ENCODE results near the gene MRPL55. TPM values are rescaled to one million over a fixed set of nuclear protein-coding genes. Genes with fewer than 3 reads are reported as not detected.

The MRPL55 gene
- total and polyA plus RNA-seq, 2 of the 4 experiments (the other 2 are of a cell fraction), result 48.9 to 95.4 TPM

GRCh38 chr1:228147768-228148167 is 38.7 kb upstream of the MRPL55 start:
- Histone ChIP-seq H3K9me1 (ENCODE audit: insufficient read depth, low read length) (peaks cover 17% of the 10 kb centered on the region), H3K56ac (ENCODE audit: extremely low read depth, insufficient read depth, low read length) (no peak overlapping the region), H2AK9ac (replicated peaks; ENCODE audit: low read depth, low read length, poor library complexity) (no peak overlapping the region), H3K4me2 (ENCODE audit: low read depth, low read length) (no peak overlapping the region), H4K5ac (ENCODE audit: low read depth, low read length) (no peak overlapping the region), H4K20me1 (ENCODE audit: insufficient read depth, low read length) (peaks cover 51% of the 10 kb centered on the region), H2AK5ac (ENCODE audit: low read depth, low read length) (no peak overlapping the region), H4K8ac (ENCODE audit: low read depth in 2 of 2, low read length in 2 of 2) (no peak overlapping the region), H3K27ac (ENCODE audit: insufficient read depth, low read length) (no peak overlapping the region), H4K91ac (ENCODE audit: insufficient read depth, low read depth, low read length) (no peak overlapping the region), H3K9ac (ENCODE audit: low read depth, low read length) (no peak overlapping the region), H3K4me3 (ENCODE audit: insufficient read depth, low read depth, low read length) (no peak overlapping the region), H3K27me3 (ENCODE audit: control insufficient read depth, insufficient read depth, low read length) (no peaks in the 10 kb centered on the region), H2AFZ (replicated peaks; ENCODE audit: low read length, poor library complexity) (no peak overlapping the region), H3K36me3 (ENCODE audit: control insufficient read depth, insufficient read depth, low read length) (peaks cover 10% of the 10 kb centered on the region), H3K4ac (ENCODE audit: low read depth, low read length) (no peak overlapping the region), H3K79me1 (ENCODE audit: low read depth in 1 of 2, low read length in 2 of 2) (peaks cover 9 to 71% of the 10 kb centered on the region in 2 experiments), H3K9me3 (ENCODE audit: control insufficient read depth, insufficient read depth, low read length) (no peaks in the 10 kb centered on the region), H2BK20ac (ENCODE audit: low read depth, low read length) (no peak overlapping the region), H2BK120ac (ENCODE audit: low read depth, low read length) (no peak overlapping the region), H3K18ac (ENCODE audit: low read depth, low read length) (no peak overlapping the region), H3K23ac (ENCODE audit: low read depth, low read length) (no peak overlapping the region), H3K4me1 (ENCODE audit: control insufficient read depth, insufficient read depth, low read length) (peaks cover 27% of the 10 kb centered on the region), H2BK15ac (ENCODE audit: low read depth, low read length) (no peak overlapping the region), H2BK5ac (ENCODE audit: low read depth, low read length, poor library complexity, severe bottlenecking) (no peak overlapping the region), H3K14ac (replicated peaks; ENCODE audit: low read depth, low read length) (no peak overlapping the region)
- dilution Hi-C loops (cut with HindIII; ENCODE audit: low sequenced_read_pairs, unreplicated experiment), result no loop called here
- TF ChIP-seq RFX5 (IDR thresholded peaks at IDR 0.05; ENCODE audit: low read depth, low read length), result no peak
- intact Hi-C loops (cut with micrococcal nuclease), result no loop called here
- in situ Hi-C loops (cut with MboI; ENCODE audit: low sequenced_read_pairs), result no loop called here
- BruUV-seq (replicated peaks), result no TSS peak
- ChIA-PET POLR2A (ENCODE audit: unreplicated experiment) (no interaction called here), CTCF (no interaction called here)
- WGBS, 2 experiments (ENCODE audit: extremely low coverage in 2 of 2, insufficient read length in 1 of 2), result 100% methylated on average over 1 of the region's 4 CpGs; no CpG with 5 or more reads in 1 of the 2 experiments
- DNase-seq (no peak), ATAC-seq (ENCODE audit: low read depth) (no peak)
